Measurements from ENCODE around the gene DMXL2. TPM values are rescaled to one million over a fixed set of nuclear protein-coding genes. Genes with fewer than 3 reads are reported as not detected.
"Not testable (repeated sequence)": the region's sequence is repeated elsewhere in the genome, so short reads cannot be mapped to it uniquely, and the experiment has no call there.

DMXL2 gene
- total RNA-seq, 4 donors from 2014 or later: 34.7 to 81.2 (median 69.3) TPM

DNA sequence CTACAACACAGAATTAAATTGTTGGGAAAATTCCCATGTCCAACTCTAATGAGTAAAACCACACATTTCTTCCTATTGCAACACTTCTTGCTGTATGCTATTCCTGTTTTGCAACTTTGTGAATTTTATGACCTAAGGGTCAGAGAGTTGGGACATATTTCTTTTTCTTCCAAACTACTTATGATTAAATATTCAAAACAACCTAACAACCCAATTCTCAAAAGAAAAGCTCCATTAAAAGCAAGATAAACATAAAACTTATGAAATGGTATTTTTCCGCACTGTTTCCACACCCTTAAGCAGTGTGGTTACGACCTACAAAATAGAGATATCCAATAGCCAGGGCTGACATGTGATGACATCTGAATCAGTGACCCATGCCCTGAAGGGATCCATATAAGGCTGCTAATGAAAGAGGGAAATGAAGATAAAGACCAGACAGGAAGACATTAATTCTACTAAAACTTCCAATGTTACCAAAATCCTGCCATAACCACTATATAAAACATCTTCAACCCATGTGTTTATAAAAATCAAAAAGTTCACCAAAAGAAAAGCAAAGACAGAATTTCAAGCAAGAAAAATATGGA lies 45.6 kb downstream of the DMXL2 start:
- TF ChIP-seq, protein P1, sequence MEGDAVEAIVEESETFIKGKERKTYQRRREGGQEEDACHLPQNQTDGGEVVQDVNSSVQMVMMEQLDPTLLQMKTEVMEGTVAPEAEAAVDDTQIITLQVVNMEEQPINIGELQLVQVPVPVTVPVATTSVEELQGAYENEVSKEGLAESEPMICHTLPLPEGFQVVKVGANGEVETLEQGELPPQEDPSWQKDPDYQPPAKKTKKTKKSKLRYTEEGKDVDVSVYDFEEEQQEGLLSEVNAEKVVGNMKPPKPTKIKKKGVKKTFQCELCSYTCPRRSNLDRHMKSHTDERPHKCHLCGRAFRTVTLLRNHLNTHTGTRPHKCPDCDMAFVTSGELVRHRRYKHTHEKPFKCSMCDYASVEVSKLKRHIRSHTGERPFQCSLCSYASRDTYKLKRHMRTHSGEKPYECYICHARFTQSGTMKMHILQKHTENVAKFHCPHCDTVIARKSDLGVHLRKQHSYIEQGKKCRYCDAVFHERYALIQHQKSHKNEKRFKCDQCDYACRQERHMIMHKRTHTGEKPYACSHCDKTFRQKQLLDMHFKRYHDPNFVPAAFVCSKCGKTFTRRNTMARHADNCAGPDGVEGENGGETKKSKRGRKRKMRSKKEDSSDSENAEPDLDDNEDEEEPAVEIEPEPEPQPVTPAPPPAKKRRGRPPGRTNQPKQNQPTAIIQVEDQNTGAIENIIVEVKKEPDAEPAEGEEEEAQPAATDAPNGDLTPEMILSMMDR (IDR thresholded peaks at IDR 0.05): no peak
- TF ChIP-seq POLR2A (IDR thresholded peaks at IDR 0.05): no peak
- Histone ChIP-seq H3K4me1 (peaks cover 0 to 5% (median 0%) of the 10 kb centered on the region in 4 donors), H3K27ac (peak overlapping the region in 2 of 4 donors; percentile 11 to 39), H3K4me3 (no peak overlapping the region), H3K9me3 (no peaks in the 10 kb centered on the region), H3K27me3 (no peaks in the 10 kb centered on the region), H3K36me3 (no peaks in the 10 kb centered on the region)
- DNase-seq: no peak

DNA sequence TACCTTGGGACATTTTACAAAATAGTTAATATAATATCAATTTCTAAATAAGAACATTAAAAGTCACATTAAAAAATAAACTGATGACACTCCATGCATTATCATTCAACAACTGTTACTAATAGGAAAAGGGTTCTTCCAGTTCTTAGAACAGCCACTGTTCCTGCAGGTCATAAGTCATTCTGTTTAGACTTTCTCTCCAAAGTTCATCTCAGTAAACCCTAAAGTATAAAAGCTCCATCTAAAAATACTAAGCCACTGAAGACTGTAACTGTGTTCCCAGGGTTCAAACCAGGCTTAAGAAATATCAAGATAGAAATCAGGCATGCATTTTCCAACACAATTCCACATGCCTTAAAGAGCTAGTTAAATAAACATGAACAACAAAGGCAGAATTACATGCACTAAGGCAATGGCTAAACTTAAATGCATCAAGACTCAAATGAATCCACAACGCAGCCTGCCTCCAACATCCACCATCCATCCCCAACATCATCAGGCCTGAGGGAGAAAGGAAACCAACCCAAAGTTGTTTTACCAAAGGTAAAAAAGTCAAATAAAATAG lies 46.2 kb downstream of the DMXL2 start:
- H3K36me3 ChIP-seq: no peaks in the 10 kb centered on the region
- H3K27ac ChIP-seq: peak overlapping the region in 3 of 4 donors; percentile 11 to 36 (median 35)
- no peak for DNase-seq
- H3K9me3 ChIP-seq: no peaks in the 10 kb centered on the region
- TF ChIP-seq, protein P1 (IDR thresholded peaks at IDR 0.05): no peak
- TF ChIP-seq POLR2A (IDR thresholded peaks at IDR 0.05): no peak
- no peaks in the 10 kb centered on the region for H3K27me3 ChIP-seq
- peaks cover 0 to 5% (median 0%) of the 10 kb centered on the region in 4 donors for H3K4me1 ChIP-seq
- H3K4me3 ChIP-seq: no peak overlapping the region

DNA sequence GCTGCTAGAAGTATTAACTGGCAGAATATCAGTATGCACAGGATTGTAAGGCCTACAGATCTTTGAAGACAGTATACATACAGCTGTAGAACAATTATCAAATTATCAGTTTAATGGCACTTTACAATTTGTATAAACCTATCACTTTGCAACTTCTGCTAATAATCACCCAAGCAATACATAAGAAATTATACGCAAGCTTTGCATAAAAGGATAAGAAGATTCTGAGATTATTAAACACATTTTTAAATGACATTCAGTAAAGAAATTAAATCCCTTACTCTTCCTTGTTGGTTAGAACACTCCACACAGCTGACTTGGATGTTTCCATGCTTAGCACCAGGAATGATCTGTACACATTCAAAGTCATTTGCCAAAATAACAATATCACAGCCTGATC lies 46.8 kb downstream of the DMXL2 start:
- DNase-seq: no peak
- Histone ChIP-seq H3K4me3 (no peak overlapping the region), H3K9me3 (no peaks in the 10 kb centered on the region), H3K27me3 (no peaks in the 10 kb centered on the region), H3K36me3 (no peaks in the 10 kb centered on the region), H3K27ac (no peak overlapping the region), H3K4me1 (peaks cover 0 to 5% (median 0%) of the 10 kb centered on the region in 4 donors)
- TF ChIP-seq POLR2A (IDR thresholded peaks at IDR 0.05): no peak
- TF ChIP-seq, protein P1 (IDR thresholded peaks at IDR 0.05): no peak

DNA sequence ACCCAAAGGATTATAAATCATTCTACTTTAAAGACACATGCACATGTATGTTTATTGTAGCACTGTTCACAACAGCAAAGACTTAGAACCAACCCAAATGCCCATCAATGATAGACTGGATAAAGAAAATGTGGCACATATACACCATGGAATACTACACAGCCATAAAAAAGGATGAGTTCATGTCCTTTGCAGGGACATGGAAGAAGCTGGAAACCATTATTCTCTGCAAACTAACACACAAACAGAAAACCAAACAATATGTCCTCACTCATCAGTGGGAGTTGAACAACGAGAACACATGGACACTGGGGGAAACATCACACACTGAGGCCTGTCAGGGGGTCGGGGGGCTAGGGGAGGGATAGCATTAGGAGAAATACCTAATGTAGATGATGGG lies 49.2 kb downstream of the DMXL2 start:
- H3K27ac ChIP-seq, H3K36me3 ChIP-seq, DNase-seq, H3K27me3 ChIP-seq, H3K9me3 ChIP-seq, H3K4me3 ChIP-seq: not testable (repeated sequence)
- H3K4me1 ChIP-seq: peaks cover 0 to 13% (median 0%) of the 10 kb centered on the region in 4 donors

DNA sequence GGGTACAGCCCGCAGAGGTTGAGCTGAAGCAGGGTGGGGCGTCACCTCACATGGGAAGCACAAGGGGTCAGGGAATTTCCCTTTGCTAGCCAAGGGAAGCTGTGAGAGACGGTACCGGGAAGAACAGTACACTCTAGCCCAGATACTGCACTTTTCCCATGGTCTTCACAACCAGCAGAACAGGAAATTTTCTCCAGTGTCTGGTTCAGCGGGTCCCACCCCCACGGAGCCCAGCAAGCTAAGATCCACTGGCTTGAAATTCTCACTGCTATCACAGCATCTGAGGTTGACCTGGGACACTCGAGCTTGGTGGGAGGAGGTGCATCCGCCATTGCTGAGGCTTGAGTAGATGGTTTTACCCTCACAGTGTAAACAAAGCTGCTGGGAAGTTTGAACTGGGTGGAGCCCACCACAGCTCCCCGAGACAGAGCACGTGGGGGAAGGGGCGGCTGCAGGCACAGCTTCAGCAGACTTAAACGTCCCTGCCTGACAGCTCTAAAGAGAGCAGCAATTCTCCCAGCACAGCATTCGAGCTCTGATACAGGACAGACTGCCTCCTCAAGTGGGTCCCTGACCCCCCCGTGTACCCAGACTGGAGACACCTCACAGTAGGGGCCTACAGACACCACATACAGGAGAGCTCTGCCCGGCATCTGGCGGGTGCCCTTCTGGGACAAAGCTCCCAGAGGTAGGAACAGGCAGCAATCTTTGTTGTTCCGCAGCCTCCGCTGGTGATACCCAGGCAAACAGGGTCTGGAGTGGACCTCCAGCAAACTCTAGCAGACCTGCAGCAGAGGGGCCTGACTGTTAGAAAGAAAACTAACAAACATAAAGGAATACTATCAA lies 53.4 kb downstream of the DMXL2 start:
- not testable (repeated sequence) for H3K36me3 ChIP-seq, DNase-seq, H3K4me3 ChIP-seq, H3K27me3 ChIP-seq, H3K9me3 ChIP-seq, H3K27ac ChIP-seq, H3K4me1 ChIP-seq

DNA sequence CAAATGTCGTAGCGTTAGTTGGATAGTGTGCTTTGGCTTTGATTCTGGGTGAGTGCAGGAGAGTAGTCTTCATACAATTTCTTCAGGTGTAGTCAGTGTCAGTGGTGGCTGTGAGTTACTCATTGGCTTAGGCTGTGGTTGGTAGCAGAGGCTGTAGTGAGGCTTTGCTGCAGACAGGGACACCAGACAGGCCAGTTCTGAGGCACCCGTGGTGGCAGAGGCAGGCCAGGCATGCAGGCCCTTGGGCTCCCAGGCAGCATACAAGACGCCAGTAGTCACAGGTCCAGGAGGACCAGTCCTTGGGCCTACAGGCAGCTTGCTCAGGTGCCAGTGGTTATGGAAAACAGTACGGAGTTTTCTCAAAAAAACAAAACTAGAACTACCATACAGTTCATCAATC lies 61.3 kb downstream of the DMXL2 start:
- H3K4me1 ChIP-seq: no peaks in the 10 kb centered on the region
- no peaks in the 10 kb centered on the region for H3K9me3 ChIP-seq
- no peak overlapping the region for H3K27ac ChIP-seq
- no peaks in the 10 kb centered on the region for H3K27me3 ChIP-seq
- H3K36me3 ChIP-seq: peaks cover 0 to 8% (median 0%) of the 10 kb centered on the region in 3 donors
- TF ChIP-seq, protein P1 (IDR thresholded peaks at IDR 0.05): no peak
- TF ChIP-seq POLR2A (IDR thresholded peaks at IDR 0.05): no peak
- no peak overlapping the region for H3K4me3 ChIP-seq
- no peak for DNase-seq
